K562 (cell line): ENCODE measurements around the gene F2. TPM values are rescaled to one million over a fixed set of nuclear protein-coding genes. Genes with fewer than 3 reads are reported as not detected.

Source experiments
- ATAC-seq: fragments of 200-7000 bp; cut with Tn5 transposase; 3 replicates; pipeline ENCODE4 v1.9.1; 2020; ENCODE audit warnings: moderate library complexity
- BruUV-seq: library from RNA; stranded (reverse); fragments of 400-500 nt; replicated peaks from 2 replicates; lab custom pipeline; 2021; lab: Mats Ljungman, UMichigan
- CTCF ChIA-PET: fragments of 300-600 bp; formaldehyde crosslinking; extraction: SDS; loops from one replicate; lab custom pipeline; 2021; ENCODE audit warnings: low intra/inter-chr PET ratio; lab: Yijun Ruan, JAX
- POLR2A ChIA-PET: fragments of 300-600, 350-650 bp; sonication (Branson Sonifier 250); formaldehyde crosslinking; extraction: SDS; loops from one replicate; lab custom pipeline; 2021; ENCODE audit warnings: antibody characterized with exemption, inconsistent platforms; lab: Yijun Ruan, JAX
- DNase-seq, 4 experiments: peaks; one replicate each; pipeline versions ENCODE4 v3.0.0 to v3.0.0-alpha.2; 2011 to 2018; ENCODE audit warnings: low spot score in 3 of 4, mixed read lengths in 3 of 4; ENCODE audit errors: extremely low read depth in 1 of 4
- FAIRE-seq: peaks from 2 replicates; lab custom pipeline; 2011; peaks lifted over from hg19 to GRCh38; lab: Jason Lieb, UNC
- H2AFZ ChIP-seq: 2 replicates; pipeline ENCODE4 v1.6.0; 2011; ENCODE audit warnings: low read depth, low read length, control low read depth, inconsistent platforms
- H3K27ac ChIP-seq: fragments of 200-600 bp; 3 replicates; pipeline ENCODE4 v1.8.0; 2011; ENCODE audit warnings: low read depth, mild to moderate bottlenecking, control low read depth, inconsistent platforms, low read length, moderate library complexity, mixed read lengths; ENCODE audit errors: extremely low read depth
- H3K27me3 ChIP-seq, 2 experiments: fragments of 300-600 bp in 1 of 2; 2 replicates in 1 of 2; 3 replicates in 1 of 2; pipeline versions ENCODE4 v1.6.0 to v1.8.0; 2011; ENCODE audit warnings: inconsistent platforms in 2 of 2, low read length in 2 of 2, mild to moderate bottlenecking in 1 of 2, mixed read lengths in 1 of 2, moderate library complexity in 1 of 2; ENCODE audit not compliant: control insufficient read depth in 2 of 2, insufficient read depth in 2 of 2
- H3K36me3 ChIP-seq: fragments of 300-600 bp; 3 replicates; pipeline ENCODE4 v1.8.0; 2011; ENCODE audit warnings: mild to moderate bottlenecking, low read length, inconsistent platforms; ENCODE audit not compliant: control insufficient read depth, insufficient read depth
- H3K4me1 ChIP-seq, 2 experiments: fragments of 200-600 bp in 1 of 2; replicated peaks in 1 of 2; 2 replicates in 1 of 2; 3 replicates in 1 of 2; pipeline versions ENCODE4 v1.5.1 to v1.8.0; 2011; ENCODE audit warnings: inconsistent platforms in 2 of 2, low read length in 2 of 2, mild to moderate bottlenecking in 1 of 2, mixed read lengths in 1 of 2, moderate library complexity in 1 of 2; ENCODE audit not compliant: control insufficient read depth in 2 of 2, insufficient read depth in 2 of 2
- H3K4me2 ChIP-seq: 2 replicates; pipeline ENCODE4 v1.6.1; 2011; ENCODE audit warnings: low read length, control low read depth, inconsistent platforms, mixed read lengths; ENCODE audit not compliant: insufficient read depth
- H3K4me3 ChIP-seq: fragments of 200-600 bp; sonication (generic), shearing (Covaris generic); 2 replicates; pipeline ENCODE4 v1.5.1; 2016; ENCODE audit warnings: control low read depth, inconsistent platforms
- H3K79me2 ChIP-seq: fragments of 200-600 bp; 3 replicates; pipeline ENCODE4 v1.8.0; 2011; ENCODE audit warnings: low read length, inconsistent platforms; ENCODE audit not compliant: control insufficient read depth, insufficient read depth
- H3K9ac ChIP-seq, 2 experiments: 2 replicates each; pipeline versions ENCODE4 v1.6.0 to v1.6.1; 2011; ENCODE audit warnings: low read depth in 2 of 2, low read length in 2 of 2, control low read depth in 1 of 2, inconsistent platforms in 1 of 2, mild to moderate bottlenecking in 1 of 2, mixed read lengths in 1 of 2; ENCODE audit not compliant: insufficient read depth in 1 of 2
- H3K9me1 ChIP-seq: one replicate; pipeline ENCODE4 v1.6.0; 2011; ENCODE audit warnings: inconsistent platforms, mild to moderate bottlenecking, low read length, moderate library complexity; ENCODE audit not compliant: control insufficient read depth, insufficient read depth
- H3K9me3 ChIP-seq: replicated peaks from 2 replicates; pipeline ENCODE4 v1.5.1; 2011; ENCODE audit warnings: low read depth, low read length, inconsistent platforms; ENCODE audit not compliant: control insufficient read depth, insufficient read depth
- H4K20me1 ChIP-seq: replicated peaks from 2 replicates; pipeline ENCODE4 v1.6.1; 2011; ENCODE audit warnings: low read length, inconsistent platforms, mixed read lengths; ENCODE audit not compliant: control insufficient read depth, insufficient read depth
- ETS2 ChIP-seq: IDR thresholded peaks from 2 replicates; pipeline ENCODE4 v1.6.1; 2016; ENCODE audit warnings: borderline replicate concordance, missing genetic modification characterization, mild to moderate bottlenecking, moderate library complexity, missing compliant biosample characterization; ENCODE audit not compliant: poor library complexity, severe bottlenecking
- GABPB1 ChIP-seq: sonication (generic); formaldehyde crosslinking; IDR thresholded peaks from 2 replicates; pipeline ENCODE4 v1.8.0; 2022; ENCODE audit warnings: mild to moderate bottlenecking, missing genetic modification reagents
- MYNN ChIP-seq, 2 experiments: sonication (generic); formaldehyde crosslinking in 1 of 2; IDR thresholded peaks; 2 replicates each; pipeline versions ENCODE4 v1.5.0 to v1.6.1; 2016 to 2020; ENCODE audit warnings: antibody characterized with exemption in 1 of 2, missing genetic modification reagents in 1 of 2
- NCOA6 ChIP-seq: fragments of 450-650 bp; IDR thresholded peaks from 2 replicates; pipeline ENCODE4 v1.6.1; 2017; ENCODE audit warnings: mild to moderate bottlenecking
- NR3C1 ChIP-seq: sonication (generic); formaldehyde crosslinking; IDR thresholded peaks from 2 replicates; pipeline ENCODE4 v1.8.1; 2022; ENCODE audit warnings: missing genetic modification reagents
- XRCC4 ChIP-seq: IDR thresholded peaks from one replicate; pipeline ENCODE4 v1.6.1; 2011; ENCODE audit not compliant: insufficient read depth, insufficient read length; ENCODE audit errors: extremely low read depth
- ZNF282 ChIP-seq: sonication (generic); formaldehyde crosslinking; IDR thresholded peaks from 2 replicates; pipeline ENCODE4 v1.8.1; 2023; ENCODE audit warnings: missing genetic modification reagents
- WGBS: fragments of 100-300 bp; shearing (Covaris generic); methylation state at CpG from one replicate; pipeline ENCODE4 v1.1.6; 2016; ENCODE audit warnings: low coverage, mixed read lengths; ENCODE audit not compliant: insufficient coverage; ENCODE audit errors: missing lambda C conversion rate; 5-methylcytosine and 5-hydroxymethylcytosine counted together
- in situ Hi-C: fragments of 300-500 bp; cut with MboI; formaldehyde crosslinking; loops from 4 replicates; pipeline ENCODE4 v1.15.0; 2018; ENCODE audit warnings: inconsistent platforms, mixed read lengths
- intact Hi-C: fragments of 100-400 bp; cut with micrococcal nuclease; formaldehyde crosslinking; loops from 2 replicates; pipeline ENCODE4 v1.14.2; 2022
- polyA plus RNA-seq, 8 experiments: library from polyadenylated mRNA; depleted of rRNA in 4 of 8; stranded (reverse) in 5 of 8; unstranded in 3 of 8; fragments of >200 nt; fragmentation: Nextera tagmentation in 2 of 8; fragmentation: Illumina TruSeq in 1 of 8; extraction: Ambion mirVana in 2 of 8; extraction: Trizol in 1 of 8; gene quantifications; 2 replicates each; pipeline versions ENCODE4 v1.2.1 to v1.2.3, GENCODE V29; 2011 to 2014; ENCODE audit warnings: inconsistent platforms in 1 of 8, missing spikeins in 1 of 8
- total RNA-seq, 7 experiments: library from RNA; depleted of rRNA in 6 of 7; stranded (reverse); fragments of >200 nt in 6 of 7; fragmentation: Illumina TruSeq in 2 of 7; extraction: Trizol in 2 of 7; gene quantifications; 2 replicates each; pipeline versions ENCODE4 v1.2.1 to v1.2.3, GENCODE V29; 2011 to 2021; ENCODE audit warnings: low replicate concordance in 1 of 7
- TF ChIP-seq, protein P1 (sequence below): fragments of 450-650 bp; formaldehyde crosslinking; conservative IDR thresholded peaks from 2 replicates; pipeline ENCODE4 v1.4.0; 2022; ENCODE audit warnings: mild to moderate bottlenecking, missing genetic modification characterization
- TF ChIP-seq, protein P2 (sequence below): sonication (generic); formaldehyde crosslinking; IDR thresholded peaks from 2 replicates; pipeline ENCODE4 v1.8.1; 2023; ENCODE audit warnings: mild to moderate bottlenecking, missing genetic modification reagents, moderate library complexity
- TF ChIP-seq, protein P3 (sequence below), 2 experiments: IDR thresholded peaks; 2 replicates each; pipeline ENCODE4 v1.6.1; 2012; ENCODE audit warnings: improper control_type of control experiment in 2 of 2, low read depth in 2 of 2, low read length in 2 of 2, borderline replicate concordance in 1 of 2

Gene F2
- total and polyA plus RNA-seq, 9 of the 15 experiments (the other 6 are each of a cell fraction or from before 2014, with no cell fraction given), result 0.16 TPM; not detected in 8

DNA sequence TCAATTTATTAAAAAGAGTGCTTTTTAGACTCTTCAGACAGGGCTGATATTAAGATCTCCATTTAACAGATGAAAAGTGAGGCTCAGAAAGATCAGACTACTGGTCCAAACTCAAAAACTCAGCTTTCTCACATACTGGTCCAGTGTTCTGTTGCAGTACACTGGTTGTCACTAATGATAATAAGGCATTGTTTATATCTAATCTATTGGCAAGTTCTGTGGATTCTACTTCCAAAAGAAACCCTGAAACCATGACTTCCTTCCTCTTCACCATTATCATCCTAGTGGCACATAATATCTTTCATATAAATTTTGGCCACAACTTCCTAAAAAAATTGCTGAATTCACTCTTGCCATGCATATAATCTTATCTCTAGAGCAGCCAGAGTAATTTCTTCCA, 36.9 kb downstream of the F2 start (continued):
- TF ChIP-seq, protein P1, sequence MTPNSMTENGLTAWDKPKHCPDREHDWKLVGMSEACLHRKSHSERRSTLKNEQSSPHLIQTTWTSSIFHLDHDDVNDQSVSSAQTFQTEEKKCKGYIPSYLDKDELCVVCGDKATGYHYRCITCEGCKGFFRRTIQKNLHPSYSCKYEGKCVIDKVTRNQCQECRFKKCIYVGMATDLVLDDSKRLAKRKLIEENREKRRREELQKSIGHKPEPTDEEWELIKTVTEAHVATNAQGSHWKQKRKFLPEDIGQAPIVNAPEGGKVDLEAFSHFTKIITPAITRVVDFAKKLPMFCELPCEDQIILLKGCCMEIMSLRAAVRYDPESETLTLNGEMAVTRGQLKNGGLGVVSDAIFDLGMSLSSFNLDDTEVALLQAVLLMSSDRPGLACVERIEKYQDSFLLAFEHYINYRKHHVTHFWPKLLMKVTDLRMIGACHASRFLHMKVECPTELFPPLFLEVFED, result no peak
- TF ChIP-seq ZNF282 (no peak), XRCC4 (no peak)

DNA sequence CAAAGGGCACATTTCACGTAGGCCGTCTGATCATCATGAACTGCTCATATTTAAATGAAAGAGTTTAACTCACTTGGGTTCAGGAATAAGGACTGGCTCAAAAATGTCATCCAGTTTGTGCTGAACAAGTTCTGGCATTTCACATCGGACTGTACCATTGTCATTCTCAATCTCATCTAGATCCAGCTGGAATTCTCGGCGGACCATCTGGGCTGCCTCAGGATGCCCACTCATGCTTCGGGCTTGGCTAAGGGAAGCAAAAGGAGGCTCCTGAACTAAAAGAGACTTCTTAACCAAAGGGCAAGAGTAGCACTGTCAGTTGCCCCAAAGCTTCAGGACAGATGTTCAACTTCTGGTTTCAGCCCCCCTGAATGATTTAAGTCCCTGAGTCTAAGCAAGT, 40.2 kb downstream of the F2 start:
- intact Hi-C loops, result loop anchor here (5.0 kb wide), 1 partner anchor 33 kb away; no protein-coding TSS in a partner anchor
- CTCF ChIA-PET, result no interaction called here
- WGBS, result 96% methylated on average over 6 of the region's 6 CpGs
- in situ Hi-C loops, result no loop called here
- H3K27ac ChIP-seq, result no peak overlapping the region
- no peaks in the 10 kb centered on the region for H3K4me1 ChIP-seq
- peaks cover 95% of the 10 kb centered on the region for H3K36me3 ChIP-seq
- H4K20me1 ChIP-seq, result no peaks in the 10 kb centered on the region
- no peaks in the 10 kb centered on the region for H3K9me3 ChIP-seq
- no TSS peak for BruUV-seq
- no peak for FAIRE-seq
- H3K4me3 ChIP-seq, result no peak overlapping the region
- no peak for TF ChIP-seq NR3C1 (CRISPR knock-in tag)
- TF ChIP-seq, protein P2, sequence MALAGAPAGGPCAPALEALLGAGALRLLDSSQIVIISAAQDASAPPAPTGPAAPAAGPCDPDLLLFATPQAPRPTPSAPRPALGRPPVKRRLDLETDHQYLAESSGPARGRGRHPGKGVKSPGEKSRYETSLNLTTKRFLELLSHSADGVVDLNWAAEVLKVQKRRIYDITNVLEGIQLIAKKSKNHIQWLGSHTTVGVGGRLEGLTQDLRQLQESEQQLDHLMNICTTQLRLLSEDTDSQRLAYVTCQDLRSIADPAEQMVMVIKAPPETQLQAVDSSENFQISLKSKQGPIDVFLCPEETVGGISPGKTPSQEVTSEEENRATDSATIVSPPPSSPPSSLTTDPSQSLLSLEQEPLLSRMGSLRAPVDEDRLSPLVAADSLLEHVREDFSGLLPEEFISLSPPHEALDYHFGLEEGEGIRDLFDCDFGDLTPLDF, result no peak
- no peak for TF ChIP-seq MYNN (IDR thresholded peaks at IDR 0.05)
- TF ChIP-seq MYNN (CRISPR knock-in tag; IDR thresholded peaks at IDR 0.05), result no peak
- TF ChIP-seq NCOA6, result no peak
- TF ChIP-seq ETS2 (tag), result no peak
- TF ChIP-seq GABPB1, result no peak
- TF ChIP-seq, protein P3, sequence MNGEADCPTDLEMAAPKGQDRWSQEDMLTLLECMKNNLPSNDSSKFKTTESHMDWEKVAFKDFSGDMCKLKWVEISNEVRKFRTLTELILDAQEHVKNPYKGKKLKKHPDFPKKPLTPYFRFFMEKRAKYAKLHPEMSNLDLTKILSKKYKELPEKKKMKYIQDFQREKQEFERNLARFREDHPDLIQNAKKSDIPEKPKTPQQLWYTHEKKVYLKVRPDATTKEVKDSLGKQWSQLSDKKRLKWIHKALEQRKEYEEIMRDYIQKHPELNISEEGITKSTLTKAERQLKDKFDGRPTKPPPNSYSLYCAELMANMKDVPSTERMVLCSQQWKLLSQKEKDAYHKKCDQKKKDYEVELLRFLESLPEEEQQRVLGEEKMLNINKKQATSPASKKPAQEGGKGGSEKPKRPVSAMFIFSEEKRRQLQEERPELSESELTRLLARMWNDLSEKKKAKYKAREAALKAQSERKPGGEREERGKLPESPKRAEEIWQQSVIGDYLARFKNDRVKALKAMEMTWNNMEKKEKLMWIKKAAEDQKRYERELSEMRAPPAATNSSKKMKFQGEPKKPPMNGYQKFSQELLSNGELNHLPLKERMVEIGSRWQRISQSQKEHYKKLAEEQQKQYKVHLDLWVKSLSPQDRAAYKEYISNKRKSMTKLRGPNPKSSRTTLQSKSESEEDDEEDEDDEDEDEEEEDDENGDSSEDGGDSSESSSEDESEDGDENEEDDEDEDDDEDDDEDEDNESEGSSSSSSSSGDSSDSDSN (IDR thresholded peaks at IDR 0.05; ENCODE audit: borderline replicate concordance in 1 of 2, low read depth in 2 of 2, low read length in 2 of 2), result no peak
- DNase-seq, result no peak
- no peaks in the 10 kb centered on the region for H3K9me1 ChIP-seq
- no peaks in the 10 kb centered on the region for H3K27me3 ChIP-seq
- H3K4me2 ChIP-seq, result no peak overlapping the region
- POLR2A ChIA-PET, result no interaction called here
- ATAC-seq, result no peak
- no peak overlapping the region for H3K9ac ChIP-seq
- no peak overlapping the region for H2AFZ ChIP-seq
- H3K79me2 ChIP-seq, result no peaks in the 10 kb centered on the region
